Posterior vena cava (tissue), 2 donors: ENCODE data around the gene ITGA3. TPM values are rescaled to one million over a fixed set of nuclear protein-coding genes. Genes with fewer than 3 reads are reported as not detected.

Source experiments
- total RNA-seq, 2 donors: library from RNA; stranded (reverse); fragmentation: NEBNext Ultra II Directional; extraction: Animal tissue kit (Norgen Biotek cat#: 25700); gene quantifications; one replicate each; pipeline ENCODE4 v1.2.1, GENCODE V29; 2021
- donor health status: DM: yes; HTN: yes; CAD: no.
- donor health status: DM: yes; HTN: yes; CAD: no.

The ITGA3 gene
- total RNA-seq, 2 donors from 2014 or later: 56.3 to 80.3 TPM

Other genes with a start within 250 kb of the ITGA3 start
- gene TAC4, start 208.0 kb upstream of the ITGA3 start, total RNA-seq: not detected
- gene DLX4, start 86.9 kb upstream of the ITGA3 start, total RNA-seq: under 1 TPM in 1 of 2 donors, not detected in 1; 0.19 TPM
- under 1 TPM in 1 of 2 donors, not detected in 1; 0.23 TPM for gene DLX3, start 60.9 kb upstream of the ITGA3 start, total RNA-seq
- gene PDK2, start 39.2 kb downstream of the ITGA3 start, total RNA-seq: 10 to 100 TPM; 26.0 to 27.7 TPM
- 1 to 10 TPM; 6.6 to 6.7 TPM for gene SAMD14, start 74.0 kb downstream of the ITGA3 start, total RNA-seq
- 10 to 100 TPM; 51.4 to 53.7 TPM for gene PPP1R9B, start 94.6 kb downstream of the ITGA3 start, total RNA-seq
- 10 to 100 TPM; 87.9 to 99.0 TPM for gene SGCA, start 109.9 kb downstream of the ITGA3 start, total RNA-seq
- 1,000 to 10,000 TPM in 1 of 2 donors, 100 to 1,000 TPM in 1; 456 to 1,821 TPM for gene COL1A1, start 145.5 kb downstream of the ITGA3 start, total RNA-seq
- under 1 TPM; 0.33 to 0.60 TPM for gene TMEM92, start 218.4 kb downstream of the ITGA3 start, total RNA-seq